ENCODE results near the gene GLUD2. TPM values are rescaled to one million over a fixed set of nuclear protein-coding genes. Genes with fewer than 3 reads are reported as not detected.

Gene GLUD2
- total RNA-seq, 1 donor from 2014 or later, result 0.17 TPM

GRCh38 chrX:121085612-121086010 lies 38.2 kb downstream of the GLUD2 start:
- H3K4me3 ChIP-seq (ENCODE audit: low read depth, low read length), result no peak overlapping the region
- no peak for TF ChIP-seq CTCF (conservative IDR thresholded peaks at IDR 0.05; ENCODE audit: low read depth, low read length)
- DNase-seq (ENCODE audit: low read depth), result no peak

- DNase-seq (ENCODE audit: low read depth), result no peak
- TF ChIP-seq CTCF (conservative IDR thresholded peaks at IDR 0.05; ENCODE audit: low read depth, low read length), result no peak
- H3K4me3 ChIP-seq (ENCODE audit: low read depth, low read length), result no peak overlapping the region
These were observed 45.6 kb downstream of the GLUD2 start for GRCh38 chrX:121093011-121093410.

Other genes starting within 250 kb of the GLUD2 start
- not detected in 2 replicates for gene CT47B1, start 171.7 kb upstream of the GLUD2 start, total RNA-seq
- not detected in 2 replicates for gene CT47A11, start 110.5 kb upstream of the GLUD2 start, total RNA-seq
- not detected in 2 replicates for gene CT47A10, start 105.6 kb upstream of the GLUD2 start, total RNA-seq
- gene CT47A9, start 100.7 kb upstream of the GLUD2 start, total RNA-seq, result not detected in 2 replicates
- gene CT47A8, start 95.9 kb upstream of the GLUD2 start, total RNA-seq, result not detected in 2 replicates
- not detected in 2 replicates for gene CT47A7, start 91.0 kb upstream of the GLUD2 start, total RNA-seq
- gene CT47A6, start 86.1 kb upstream of the GLUD2 start, total RNA-seq, result not detected in 2 replicates
- gene CT47A5, start 81.3 kb upstream of the GLUD2 start, total RNA-seq, result not detected in 2 replicates
- not detected in 2 replicates for gene CT47A4, start 76.4 kb upstream of the GLUD2 start, total RNA-seq
- not detected in 2 replicates for gene CT47A3, start 71.5 kb upstream of the GLUD2 start, total RNA-seq
- gene CT47A2, start 66.7 kb upstream of the GLUD2 start, total RNA-seq, result not detected in 2 replicates
- not detected in 2 replicates for gene CT47A1, start 61.9 kb upstream of the GLUD2 start, total RNA-seq

Data from epithelial cell of proximal tubule (primary cell).